ENCODE data around the gene SOCS1. TPM values are rescaled to one million over a fixed set of nuclear protein-coding genes. Genes with fewer than 3 reads are reported as not detected.

SOCS1 gene
- total RNA-seq, 1 donor from 2014 or later = 11.7 TPM

DNA sequence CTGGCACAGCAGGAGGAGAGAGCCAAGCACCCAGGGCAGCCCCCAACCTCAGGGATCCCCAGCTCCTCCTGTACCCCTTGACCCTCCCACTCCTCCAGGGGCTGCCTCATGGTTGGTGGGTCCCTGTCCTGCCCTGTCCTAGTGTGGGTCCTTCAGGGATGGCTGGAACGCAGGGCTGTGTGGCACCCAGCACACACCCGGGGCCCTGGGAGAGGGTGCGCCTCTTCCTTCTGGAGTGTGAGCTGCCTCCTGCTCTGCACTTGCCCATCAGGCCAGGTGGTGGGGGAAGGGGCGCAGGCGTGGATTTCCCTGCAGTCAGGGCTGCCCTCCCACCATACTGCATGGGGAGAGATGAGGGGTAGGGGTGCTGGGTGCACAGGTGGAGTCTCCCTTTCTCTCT, 42.6 kb downstream of the SOCS1 start:
- Mint-ChIP-seq H3K27ac (no peak overlapping the region), H3K4me1 (peaks cover 12% of the 10 kb centered on the region), H3K27me3 (ENCODE audit: low read depth) (no peaks in the 10 kb centered on the region), H3K36me3 (peaks cover 3% of the 10 kb centered on the region), H3K4me3 (no peak overlapping the region), H3K9me3 (peaks cover 15% of the 10 kb centered on the region)
- TF ChIP-seq, protein P1, sequence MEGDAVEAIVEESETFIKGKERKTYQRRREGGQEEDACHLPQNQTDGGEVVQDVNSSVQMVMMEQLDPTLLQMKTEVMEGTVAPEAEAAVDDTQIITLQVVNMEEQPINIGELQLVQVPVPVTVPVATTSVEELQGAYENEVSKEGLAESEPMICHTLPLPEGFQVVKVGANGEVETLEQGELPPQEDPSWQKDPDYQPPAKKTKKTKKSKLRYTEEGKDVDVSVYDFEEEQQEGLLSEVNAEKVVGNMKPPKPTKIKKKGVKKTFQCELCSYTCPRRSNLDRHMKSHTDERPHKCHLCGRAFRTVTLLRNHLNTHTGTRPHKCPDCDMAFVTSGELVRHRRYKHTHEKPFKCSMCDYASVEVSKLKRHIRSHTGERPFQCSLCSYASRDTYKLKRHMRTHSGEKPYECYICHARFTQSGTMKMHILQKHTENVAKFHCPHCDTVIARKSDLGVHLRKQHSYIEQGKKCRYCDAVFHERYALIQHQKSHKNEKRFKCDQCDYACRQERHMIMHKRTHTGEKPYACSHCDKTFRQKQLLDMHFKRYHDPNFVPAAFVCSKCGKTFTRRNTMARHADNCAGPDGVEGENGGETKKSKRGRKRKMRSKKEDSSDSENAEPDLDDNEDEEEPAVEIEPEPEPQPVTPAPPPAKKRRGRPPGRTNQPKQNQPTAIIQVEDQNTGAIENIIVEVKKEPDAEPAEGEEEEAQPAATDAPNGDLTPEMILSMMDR (IDR thresholded peaks at IDR 0.05; ENCODE audit: unreplicated experiment) = no peak
- DNase-seq (ENCODE audit: low spot score in 2 of 2, unreplicated experiment in 2 of 2) = no peak

DNA sequence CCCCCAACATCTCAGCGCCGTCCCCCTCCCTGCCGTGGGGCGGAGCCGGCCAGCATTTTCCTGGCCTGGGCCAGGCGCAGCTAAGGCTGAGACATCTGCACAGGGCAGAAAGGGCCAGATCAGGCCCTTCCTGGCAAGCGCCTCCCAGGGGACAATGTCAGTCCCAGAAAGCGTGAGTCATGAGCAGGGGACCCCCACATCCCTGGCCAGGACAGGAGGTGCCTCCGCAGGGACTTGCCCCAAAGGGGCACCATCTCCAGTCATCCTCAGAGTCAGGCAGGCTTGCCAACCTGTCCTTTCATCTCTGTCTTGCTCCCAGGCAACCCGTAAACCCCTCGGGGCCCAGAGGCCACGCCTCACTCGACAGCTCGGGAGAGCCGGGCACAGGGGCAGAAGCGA, 43.2 kb downstream of the SOCS1 start:
- H3K36me3 Mint-ChIP-seq = peaks cover 3% of the 10 kb centered on the region
- H3K4me1 Mint-ChIP-seq = peaks cover 12% of the 10 kb centered on the region
- no peak overlapping the region for H3K4me3 Mint-ChIP-seq
- no peaks in the 10 kb centered on the region for H3K27me3 Mint-ChIP-seq (ENCODE audit: low read depth)
- no peak for DNase-seq (ENCODE audit: low spot score in 2 of 2, unreplicated experiment in 2 of 2)
- TF ChIP-seq, protein P1 (IDR thresholded peaks at IDR 0.05; ENCODE audit: unreplicated experiment) = no peak
- peaks cover 12% of the 10 kb centered on the region for H3K9me3 Mint-ChIP-seq
- H3K27ac Mint-ChIP-seq = no peak overlapping the region

DNA sequence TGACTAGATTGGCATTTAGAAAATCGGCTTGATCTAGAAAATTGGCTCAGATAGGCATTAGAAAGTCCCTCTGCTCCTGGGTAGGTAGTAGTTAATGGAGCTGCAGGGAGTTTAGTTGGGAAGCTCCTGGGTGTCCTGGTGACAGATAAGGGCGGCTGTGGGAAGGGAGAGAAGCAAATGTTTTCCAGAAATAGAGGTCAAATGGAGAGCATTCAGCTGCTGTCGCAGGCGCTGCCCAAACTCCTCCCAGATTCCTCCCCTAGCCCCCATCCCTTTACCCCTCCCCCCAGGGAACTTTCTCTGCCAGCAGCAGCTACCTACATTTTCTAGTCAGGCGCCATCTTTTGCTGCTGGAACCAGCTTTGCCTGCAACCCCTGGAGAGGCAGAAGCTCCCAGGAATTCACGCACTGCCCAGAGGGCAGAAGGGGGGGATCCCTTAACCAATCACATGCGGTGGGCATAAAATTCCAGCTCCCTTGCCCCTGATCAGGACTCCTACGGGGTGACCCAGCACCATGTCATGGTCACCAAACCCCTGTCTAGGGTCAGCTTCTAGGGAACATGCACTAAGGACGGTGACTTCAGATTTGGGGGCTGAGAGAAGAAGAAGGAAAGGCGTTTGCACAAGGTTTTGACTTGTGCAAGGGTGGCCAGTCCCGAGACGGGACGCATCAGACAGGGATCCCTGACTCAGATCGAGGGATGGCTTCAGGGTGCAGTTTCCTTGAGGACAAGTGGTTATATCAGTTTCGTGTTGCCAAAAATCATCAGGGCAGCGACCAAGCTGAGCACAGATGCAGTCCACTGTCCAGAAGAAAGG, 43.8 kb downstream of the SOCS1 start:
- TF ChIP-seq, protein P1 (IDR thresholded peaks at IDR 0.05; ENCODE audit: unreplicated experiment) = no peak
- no peaks in the 10 kb centered on the region for H3K27me3 Mint-ChIP-seq (ENCODE audit: low read depth)
- H3K9me3 Mint-ChIP-seq = peaks cover 9% of the 10 kb centered on the region
- no peak overlapping the region for H3K27ac Mint-ChIP-seq
- no peak overlapping the region for H3K4me3 Mint-ChIP-seq
- DNase-seq (ENCODE audit: low spot score in 2 of 2, unreplicated experiment in 2 of 2) = no peak
- peaks cover 3% of the 10 kb centered on the region for H3K36me3 Mint-ChIP-seq
- H3K4me1 Mint-ChIP-seq = peaks cover 12% of the 10 kb centered on the region

DNA sequence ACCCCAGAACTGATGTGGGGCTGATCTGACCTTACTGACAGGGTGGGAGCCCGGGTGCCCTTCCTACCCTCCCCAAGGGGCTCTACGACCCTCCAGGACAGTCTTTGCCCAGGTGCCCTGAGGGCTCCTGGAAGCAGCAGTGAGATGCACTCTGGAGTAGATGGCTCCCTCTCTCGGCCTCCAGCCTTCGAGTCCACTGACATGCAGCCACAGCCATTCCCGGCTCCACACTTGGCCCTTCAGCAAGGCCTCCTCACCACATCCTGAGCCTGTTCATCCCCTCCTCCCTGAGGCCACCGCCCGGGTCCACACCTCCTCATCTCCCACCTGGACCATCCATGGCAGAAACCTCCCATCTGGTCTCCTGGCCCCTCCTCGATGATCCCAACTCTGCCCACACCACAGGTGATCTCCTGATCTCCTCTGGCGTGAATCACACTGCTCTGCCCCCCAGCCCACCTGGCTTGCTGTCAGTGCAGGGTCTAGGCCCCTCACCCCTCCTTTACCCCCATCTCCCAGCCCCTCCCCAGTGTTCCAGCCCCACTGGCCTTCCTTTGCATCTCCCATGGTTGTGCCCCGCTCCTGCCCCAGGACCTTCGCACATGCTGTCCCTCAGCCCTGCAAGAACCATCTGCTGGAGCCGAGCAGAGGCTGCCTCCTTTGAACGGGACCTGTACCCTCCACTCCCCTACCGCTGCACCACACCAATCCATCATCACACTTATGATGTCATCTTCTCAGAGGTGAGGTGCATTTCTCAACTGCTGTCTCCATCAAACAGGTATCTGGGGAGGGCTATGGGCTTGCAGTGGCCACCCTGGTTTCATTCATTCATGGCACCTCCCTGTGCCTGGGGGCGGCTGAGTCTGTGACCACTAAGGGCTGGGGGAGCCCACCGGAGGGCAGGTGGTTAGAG, 44.7 kb downstream of the SOCS1 start:
- no peak for DNase-seq (ENCODE audit: low spot score in 2 of 2, unreplicated experiment in 2 of 2)
- TF ChIP-seq, protein P1 (IDR thresholded peaks at IDR 0.05; ENCODE audit: unreplicated experiment) = no peak
- Mint-ChIP-seq H3K36me3 (peaks cover 3% of the 10 kb centered on the region), H3K27me3 (ENCODE audit: low read depth) (no peaks in the 10 kb centered on the region), H3K4me3 (no peak overlapping the region), H3K27ac (no peak overlapping the region), H3K9me3 (peaks cover 7% of the 10 kb centered on the region), H3K4me1 (peaks cover 12% of the 10 kb centered on the region)

DNA sequence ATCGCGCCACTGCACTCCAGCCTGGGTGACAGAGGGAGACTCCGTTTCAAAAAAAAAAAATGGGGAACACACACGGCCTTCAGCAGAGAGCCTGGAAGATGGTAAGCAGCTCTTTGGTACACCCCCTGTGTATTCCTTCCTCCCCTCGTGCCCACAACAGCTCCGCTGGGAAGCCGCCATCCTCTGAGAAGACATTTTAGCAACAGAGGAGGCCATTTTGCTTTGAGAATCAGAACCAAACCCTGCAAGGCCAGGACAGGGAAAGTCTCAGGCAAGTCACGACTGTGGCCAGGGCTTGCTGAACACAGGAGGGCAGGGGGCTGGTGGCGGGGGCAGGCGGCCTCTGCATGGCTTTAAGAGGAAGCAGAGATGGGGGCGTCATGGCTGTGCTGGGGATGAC, 45.7 kb downstream of the SOCS1 start:
- DNase-seq (ENCODE audit: low spot score in 2 of 2, unreplicated experiment in 2 of 2) = no peak
- Mint-ChIP-seq H3K36me3 (no peaks in the 10 kb centered on the region), H3K4me3 (no peak overlapping the region), H3K27me3 (ENCODE audit: low read depth) (no peaks in the 10 kb centered on the region), H3K4me1 (peaks cover 12% of the 10 kb centered on the region), H3K9me3 (no peaks in the 10 kb centered on the region), H3K27ac (no peak overlapping the region)
- TF ChIP-seq, protein P1 (IDR thresholded peaks at IDR 0.05; ENCODE audit: unreplicated experiment) = no peak
